DND-41 (cell line): ENCODE measurements around the gene DCTN3.

Source experiments
- ATAC-seq: fragments of 200-7000 bp; cut with Tn5 transposase; 3 replicates; pipeline ENCODE4 v1.9.1; 2021; ENCODE audit warnings: low read depth; ENCODE audit not compliant: insufficient read depth
- DNase-seq: peaks from one replicate; pipeline ENCODE4 v3.0.0-alpha.2; 2020
- H2AFZ ChIP-seq: 2 replicates; pipeline ENCODE4 v1.6.0; 2012; ENCODE audit warnings: low read depth, low read length
- H3K27ac ChIP-seq: 2 replicates; pipeline ENCODE4 v1.5.1; 2012; ENCODE audit warnings: low read length, inconsistent platforms
- H3K27me3 ChIP-seq: fragments of 200-600 bp; sonication (generic); 2 replicates; pipeline ENCODE4 v1.6.0; 2012; ENCODE audit warnings: low read length, mild to moderate bottlenecking, inconsistent platforms; ENCODE audit not compliant: insufficient read depth, poor library complexity
- H3K36me3 ChIP-seq: 2 replicates; pipeline ENCODE4 v1.5.1; 2012; ENCODE audit warnings: low read length, inconsistent platforms; ENCODE audit not compliant: insufficient read depth
- H3K4me1 ChIP-seq: 2 replicates; pipeline ENCODE4 v1.5.1; 2012; ENCODE audit warnings: mild to moderate bottlenecking, low read length; ENCODE audit not compliant: insufficient read depth
- H3K4me2 ChIP-seq: 2 replicates; pipeline ENCODE4 v1.6.0; 2012; ENCODE audit warnings: mild to moderate bottlenecking, moderate library complexity, low read length, inconsistent platforms; ENCODE audit not compliant: insufficient read depth
- H3K4me3 ChIP-seq, 2 experiments: fragments of 200-600 bp in 1 of 2; shearing (Covaris generic) in 1 of 2; 2 replicates each; pipeline ENCODE4 v1.5.1; 2012 to 2016; ENCODE audit warnings: inconsistent platforms in 2 of 2, low read length in 2 of 2, mild to moderate bottlenecking in 2 of 2, low read depth in 1 of 2, moderate library complexity in 1 of 2
- H3K79me2 ChIP-seq: 2 replicates; pipeline ENCODE4 v1.6.0; 2012; ENCODE audit warnings: low read length, inconsistent platforms; ENCODE audit not compliant: insufficient read depth
- H3K9ac ChIP-seq: 2 replicates; pipeline ENCODE4 v1.6.0; 2012; ENCODE audit warnings: low read depth, mild to moderate bottlenecking, inconsistent platforms, low read length, moderate library complexity
- H3K9me3 ChIP-seq: 2 replicates; pipeline ENCODE4 v1.5.1; 2012; ENCODE audit warnings: low read length, moderate library complexity, mild to moderate bottlenecking, inconsistent platforms; ENCODE audit not compliant: insufficient read depth, severe bottlenecking
- H4K20me1 ChIP-seq: 2 replicates; pipeline ENCODE4 v1.6.0; 2012; ENCODE audit warnings: low read length; ENCODE audit not compliant: insufficient read depth
- EZH2 ChIP-seq: IDR thresholded peaks from 3 replicates; pipeline ENCODE4 v1.6.1; 2012; ENCODE audit warnings: borderline replicate concordance, low read depth, mild to moderate bottlenecking, moderate library complexity, low read length, inconsistent platforms; ENCODE audit not compliant: severe bottlenecking
- TF ChIP-seq, protein P1 (sequence below): IDR thresholded peaks from 2 replicates; pipeline ENCODE4 v1.5.1; 2012; ENCODE audit warnings: borderline replicate concordance, low read length, moderate library complexity, mild to moderate bottlenecking; ENCODE audit not compliant: poor library complexity, severe bottlenecking; ENCODE audit errors: extremely low read depth

Gene DCTN3

DNA sequence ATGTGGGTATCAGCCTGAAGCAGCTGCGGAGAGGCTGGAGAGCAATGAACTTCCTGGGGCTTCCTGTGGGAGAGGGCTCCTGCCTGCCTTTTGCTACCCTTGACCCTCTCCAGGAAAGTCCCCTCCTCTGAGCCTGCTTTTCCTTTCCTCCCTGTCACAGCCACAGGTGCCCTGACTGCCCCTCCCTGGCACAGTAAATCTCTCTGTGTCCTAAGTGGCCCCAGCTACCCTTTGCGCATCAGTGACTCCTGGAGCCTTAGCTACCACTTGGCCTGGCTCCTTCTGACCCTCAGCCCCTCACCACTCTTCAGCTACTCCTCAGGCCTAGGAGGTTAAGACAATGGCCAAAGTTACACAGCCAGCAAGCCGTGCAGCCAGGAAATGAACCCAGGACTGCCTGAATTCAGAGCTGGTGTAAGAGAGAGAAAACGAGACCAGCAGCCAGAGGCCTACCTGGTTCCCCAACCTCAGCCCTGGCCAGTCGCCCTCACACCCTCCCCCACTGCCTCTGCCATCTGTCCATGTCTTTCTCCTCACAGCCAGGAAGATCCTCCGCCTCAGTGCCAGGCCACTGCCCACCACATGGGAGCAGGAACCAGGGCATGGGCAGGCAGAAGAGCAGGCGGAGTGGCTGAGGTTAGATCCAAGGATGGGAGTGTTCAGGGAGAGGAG lies 49.4 kb downstream of the DCTN3 start:
- Histone ChIP-seq H3K27me3 (peaks cover 8% of the 10 kb centered on the region), H3K9me3 (no peaks in the 10 kb centered on the region), H3K36me3 (no peaks in the 10 kb centered on the region), H3K4me3 (no peak overlapping the region), H3K27ac (no peak overlapping the region), H2AFZ (no peak overlapping the region), H4K20me1 (no peaks in the 10 kb centered on the region; the same call in 1 of the 2 replicates), H3K9ac (no peak overlapping the region), H3K79me2 (no peaks in the 10 kb centered on the region), H3K4me2 (no peak overlapping the region), H3K4me1 (no peaks in the 10 kb centered on the region)
- TF ChIP-seq, protein P1, sequence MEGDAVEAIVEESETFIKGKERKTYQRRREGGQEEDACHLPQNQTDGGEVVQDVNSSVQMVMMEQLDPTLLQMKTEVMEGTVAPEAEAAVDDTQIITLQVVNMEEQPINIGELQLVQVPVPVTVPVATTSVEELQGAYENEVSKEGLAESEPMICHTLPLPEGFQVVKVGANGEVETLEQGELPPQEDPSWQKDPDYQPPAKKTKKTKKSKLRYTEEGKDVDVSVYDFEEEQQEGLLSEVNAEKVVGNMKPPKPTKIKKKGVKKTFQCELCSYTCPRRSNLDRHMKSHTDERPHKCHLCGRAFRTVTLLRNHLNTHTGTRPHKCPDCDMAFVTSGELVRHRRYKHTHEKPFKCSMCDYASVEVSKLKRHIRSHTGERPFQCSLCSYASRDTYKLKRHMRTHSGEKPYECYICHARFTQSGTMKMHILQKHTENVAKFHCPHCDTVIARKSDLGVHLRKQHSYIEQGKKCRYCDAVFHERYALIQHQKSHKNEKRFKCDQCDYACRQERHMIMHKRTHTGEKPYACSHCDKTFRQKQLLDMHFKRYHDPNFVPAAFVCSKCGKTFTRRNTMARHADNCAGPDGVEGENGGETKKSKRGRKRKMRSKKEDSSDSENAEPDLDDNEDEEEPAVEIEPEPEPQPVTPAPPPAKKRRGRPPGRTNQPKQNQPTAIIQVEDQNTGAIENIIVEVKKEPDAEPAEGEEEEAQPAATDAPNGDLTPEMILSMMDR = no peak
- TF ChIP-seq EZH2 = no peak
- ATAC-seq = no peak
- DNase-seq = no peak

DNA sequence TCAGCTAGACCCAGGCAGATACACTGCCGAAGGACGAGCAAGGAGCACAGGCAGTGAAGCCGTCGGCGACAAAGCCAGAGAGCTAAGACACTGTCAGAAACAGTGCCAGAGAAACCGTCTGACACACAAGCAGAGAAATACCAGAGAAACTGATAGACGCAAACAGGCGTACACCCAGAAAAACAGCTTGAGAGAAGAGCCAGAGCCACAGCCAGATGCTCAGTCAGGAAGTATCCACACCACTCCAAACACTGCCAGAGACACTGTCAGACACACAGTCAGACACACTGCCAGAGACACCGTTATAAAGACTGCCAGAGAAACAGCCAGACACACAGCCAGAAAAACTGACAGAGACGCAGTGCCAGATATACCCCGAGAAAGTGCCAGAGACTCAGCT lies 49.9 kb downstream of the DCTN3 start:
- H3K36me3 ChIP-seq = no peaks in the 10 kb centered on the region
- no peaks in the 10 kb centered on the region for H3K4me1 ChIP-seq
- no peak for DNase-seq
- ATAC-seq = no peak
- H3K27me3 ChIP-seq = peaks cover 5% of the 10 kb centered on the region
- H2AFZ ChIP-seq = no peak overlapping the region
- H3K4me2 ChIP-seq = no peak overlapping the region
- H3K4me3 ChIP-seq = no peak overlapping the region
- no peak overlapping the region for H3K9ac ChIP-seq
- H3K9me3 ChIP-seq = no peaks in the 10 kb centered on the region
- no peaks in the 10 kb centered on the region for H3K79me2 ChIP-seq
- TF ChIP-seq, protein P1 = no peak
- TF ChIP-seq EZH2 = no peak
- no peaks in the 10 kb centered on the region; the same call in 1 of the 2 replicates for H4K20me1 ChIP-seq
- no peak overlapping the region for H3K27ac ChIP-seq

DNA sequence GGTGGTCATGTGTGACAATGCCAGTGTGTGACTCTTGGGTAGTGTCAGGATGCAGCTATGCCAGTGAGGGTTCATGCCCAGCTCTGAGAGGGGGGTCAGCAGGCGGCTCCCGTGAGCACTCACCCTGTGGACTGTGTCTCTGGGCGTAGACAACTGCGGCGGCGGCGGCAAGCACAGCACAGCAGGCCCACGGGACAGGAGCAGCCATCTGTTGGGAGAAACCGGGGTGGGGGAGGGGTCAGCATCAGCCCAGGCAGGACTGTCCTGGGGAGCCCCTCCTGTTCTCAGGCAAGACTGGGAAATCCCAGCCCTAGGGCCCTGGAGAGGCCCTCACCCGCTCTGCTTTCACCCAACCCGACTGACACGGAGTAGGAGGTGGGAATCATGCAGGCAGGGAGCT lies 51.5 kb downstream of the DCTN3 start:
- no peaks in the 10 kb centered on the region for H3K79me2 ChIP-seq
- ATAC-seq (no peak), DNase-seq (no peak)
- H3K4me1 ChIP-seq = no peaks in the 10 kb centered on the region
- H3K4me2 ChIP-seq = no peak overlapping the region
- H4K20me1 ChIP-seq = no peaks in the 10 kb centered on the region; the same call in 1 of the 2 replicates
- H3K9ac ChIP-seq = no peak overlapping the region
- peaks cover 5% of the 10 kb centered on the region for H3K27me3 ChIP-seq
- no peaks in the 10 kb centered on the region for H3K9me3 ChIP-seq
- H3K36me3 ChIP-seq = no peaks in the 10 kb centered on the region
- TF ChIP-seq, protein P1 = no peak
- H3K27ac ChIP-seq = no peak overlapping the region
- no peak overlapping the region for H2AFZ ChIP-seq
- H3K4me3 ChIP-seq = no peak overlapping the region
